ENCODE results near the gene RPL10.

Gene RPL10

DNA sequence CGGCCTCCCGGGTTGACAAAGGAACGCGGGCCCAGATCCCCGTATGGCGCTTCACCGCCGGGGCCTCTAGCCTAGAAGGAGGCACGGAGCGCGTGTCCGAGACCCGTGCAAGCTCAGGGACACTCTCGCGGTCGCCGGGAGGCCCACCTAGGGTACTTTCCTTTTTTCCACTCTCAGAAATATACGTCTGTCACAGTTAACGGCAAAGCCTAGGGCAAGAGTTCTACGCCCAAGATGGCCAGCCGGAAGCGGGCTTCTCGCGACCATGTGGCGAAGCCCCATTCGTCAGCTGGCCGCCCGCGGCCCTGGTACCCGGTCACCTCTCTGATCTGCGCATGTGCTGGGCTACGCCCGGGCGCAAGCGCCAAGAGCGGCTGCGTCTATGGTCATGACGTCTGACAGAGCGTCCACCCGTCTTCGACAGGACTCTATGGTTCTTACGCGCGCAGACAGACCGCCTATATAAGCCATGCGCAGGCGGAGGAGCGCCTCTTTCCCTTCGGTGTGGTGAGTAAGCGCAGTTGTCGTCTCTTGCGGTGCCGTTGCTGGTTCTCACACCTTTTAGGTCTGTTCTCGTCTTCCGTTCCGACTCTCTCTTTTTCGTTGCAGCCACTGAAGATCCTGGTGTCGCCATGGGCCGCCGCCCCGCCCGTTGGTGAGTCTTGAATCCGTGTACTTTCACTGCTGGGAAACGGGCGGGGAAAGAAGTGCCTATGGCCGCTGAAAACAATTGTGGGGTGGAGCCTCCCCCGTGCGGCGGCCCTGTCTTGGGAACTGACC lies at the start of gene RPL10:
TSS of gene RPL10 (plus strand) at position 490 of the 780 bp plus-strand sequence. CDS start at position 633, 143 bp downstream.
- peak; percentile 76 to 95 for DNase-seq

DNA sequence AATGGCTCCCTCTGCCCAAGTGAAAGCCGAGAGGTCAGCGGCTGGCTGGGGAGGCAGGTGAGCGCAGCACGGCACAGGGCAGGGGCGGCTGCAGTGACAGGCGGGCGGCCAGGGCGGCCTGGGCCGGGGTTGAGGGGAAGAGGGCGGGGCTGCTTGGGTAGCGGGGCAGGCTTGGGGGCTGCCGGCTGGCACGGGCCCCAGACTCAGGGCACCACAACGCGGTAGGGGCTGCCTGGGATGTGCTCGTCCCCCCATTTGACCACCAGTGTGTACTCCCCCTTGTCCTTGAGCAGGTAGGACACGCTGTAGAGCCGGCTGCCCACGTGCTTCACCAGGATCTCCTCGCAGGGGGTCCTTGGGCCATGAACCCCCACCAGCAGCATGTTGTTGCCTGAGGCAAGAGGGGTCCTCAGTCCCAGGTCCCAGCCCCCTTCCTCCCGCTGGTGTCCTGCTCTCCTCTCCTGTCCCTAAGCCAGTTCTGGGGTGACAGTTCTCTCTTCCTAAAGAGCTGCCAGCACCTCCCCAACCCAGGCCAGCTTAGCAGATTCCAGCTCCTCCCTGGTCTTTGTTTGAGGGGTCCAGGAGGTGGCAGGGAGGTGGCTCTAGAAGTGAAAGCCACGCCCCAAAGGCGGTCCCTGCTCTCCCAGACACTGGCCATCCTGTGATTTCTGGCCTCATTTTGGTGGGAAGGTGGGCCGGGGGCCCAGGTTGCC lies 49.4 kb upstream of the RPL10 start:
- DNase-seq, result no peak

DNA sequence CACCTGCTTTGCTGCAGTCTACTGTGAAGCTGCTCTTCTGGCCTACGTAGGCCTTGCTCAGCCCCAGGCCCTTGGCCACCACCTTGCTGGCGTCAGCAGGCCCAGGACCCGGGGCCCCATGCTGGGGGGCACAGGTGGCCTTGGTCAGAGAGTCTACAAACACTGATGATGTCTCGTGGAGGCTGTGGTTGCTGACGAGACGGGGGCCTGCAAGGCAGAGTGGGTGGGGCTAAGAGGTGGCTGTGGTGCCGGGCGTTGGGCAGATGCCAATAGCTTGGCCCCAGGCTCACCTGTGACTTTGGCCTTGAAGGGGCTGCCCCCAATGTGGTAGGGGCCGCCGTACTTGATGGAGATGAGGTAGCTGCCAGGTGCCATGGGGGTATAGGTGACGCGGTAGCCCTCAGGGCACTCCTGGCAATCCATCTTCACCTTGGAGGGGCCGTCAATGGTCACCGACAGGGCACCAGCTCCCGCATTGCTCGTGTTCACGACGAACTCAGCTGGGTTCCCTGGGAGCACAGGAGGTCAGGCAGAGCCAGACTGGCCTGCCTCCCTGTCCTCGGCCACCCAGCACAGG lies 48.7 kb upstream of the RPL10 start:
- DNase-seq, result no peak

DNA sequence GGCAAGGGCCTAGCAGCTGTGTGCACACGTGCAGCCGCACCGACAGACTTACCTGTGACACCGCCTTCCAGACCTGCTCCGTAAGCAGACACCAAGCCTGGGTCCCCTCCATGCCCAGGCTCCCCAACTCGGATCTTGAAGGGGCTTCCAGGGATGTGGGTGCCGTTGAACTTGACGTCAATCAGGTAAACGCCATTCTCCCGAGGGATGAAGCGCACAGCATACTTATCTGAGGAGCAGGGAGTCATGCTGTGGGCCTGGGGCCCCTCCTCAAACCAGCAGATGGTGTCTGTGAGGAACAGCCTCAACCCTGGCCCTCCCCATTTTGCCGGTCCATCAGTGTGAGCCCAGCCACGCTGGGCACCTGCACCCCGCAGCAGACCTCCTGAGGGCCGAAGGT lies 48.2 kb upstream of the RPL10 start:
- no peak for DNase-seq

DNA sequence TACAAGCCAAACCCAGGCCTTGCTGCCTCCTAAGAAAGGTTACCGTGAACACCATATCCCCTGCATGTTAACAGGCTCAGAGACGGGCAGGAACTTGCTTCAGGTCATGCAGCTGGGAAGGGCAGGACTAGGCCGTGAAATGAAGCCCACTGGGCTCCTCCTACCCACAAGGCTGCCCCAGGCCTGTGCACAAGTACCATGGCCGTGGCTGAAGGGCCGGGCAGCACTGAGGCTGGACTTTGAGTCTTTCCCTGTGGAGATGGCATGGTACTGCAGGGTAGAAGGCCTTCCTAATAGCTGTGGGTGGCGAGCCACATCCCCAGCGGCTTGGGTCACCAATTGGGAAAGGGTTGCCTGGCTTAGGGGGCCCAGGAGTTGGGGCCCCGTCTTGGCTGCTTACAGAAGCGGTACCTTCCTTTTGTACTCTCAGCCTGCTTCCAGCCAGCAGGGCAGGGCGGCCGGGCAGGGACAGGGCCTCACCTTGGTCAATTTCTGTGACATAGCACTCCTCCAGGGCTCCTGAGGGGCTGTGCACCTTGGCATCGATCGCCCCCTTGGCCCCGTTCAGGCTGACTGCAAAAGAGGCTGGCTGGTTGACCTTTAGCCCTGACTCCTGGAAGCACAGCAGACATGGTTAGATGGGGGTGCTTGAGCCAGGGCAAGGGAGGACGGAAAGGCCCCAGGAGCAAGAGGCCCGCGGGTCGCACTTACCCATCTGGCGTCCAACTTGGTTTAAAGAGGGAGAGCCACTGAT lies 47.6 kb upstream of the RPL10 start:
- DNase-seq, result no peak

DNA sequence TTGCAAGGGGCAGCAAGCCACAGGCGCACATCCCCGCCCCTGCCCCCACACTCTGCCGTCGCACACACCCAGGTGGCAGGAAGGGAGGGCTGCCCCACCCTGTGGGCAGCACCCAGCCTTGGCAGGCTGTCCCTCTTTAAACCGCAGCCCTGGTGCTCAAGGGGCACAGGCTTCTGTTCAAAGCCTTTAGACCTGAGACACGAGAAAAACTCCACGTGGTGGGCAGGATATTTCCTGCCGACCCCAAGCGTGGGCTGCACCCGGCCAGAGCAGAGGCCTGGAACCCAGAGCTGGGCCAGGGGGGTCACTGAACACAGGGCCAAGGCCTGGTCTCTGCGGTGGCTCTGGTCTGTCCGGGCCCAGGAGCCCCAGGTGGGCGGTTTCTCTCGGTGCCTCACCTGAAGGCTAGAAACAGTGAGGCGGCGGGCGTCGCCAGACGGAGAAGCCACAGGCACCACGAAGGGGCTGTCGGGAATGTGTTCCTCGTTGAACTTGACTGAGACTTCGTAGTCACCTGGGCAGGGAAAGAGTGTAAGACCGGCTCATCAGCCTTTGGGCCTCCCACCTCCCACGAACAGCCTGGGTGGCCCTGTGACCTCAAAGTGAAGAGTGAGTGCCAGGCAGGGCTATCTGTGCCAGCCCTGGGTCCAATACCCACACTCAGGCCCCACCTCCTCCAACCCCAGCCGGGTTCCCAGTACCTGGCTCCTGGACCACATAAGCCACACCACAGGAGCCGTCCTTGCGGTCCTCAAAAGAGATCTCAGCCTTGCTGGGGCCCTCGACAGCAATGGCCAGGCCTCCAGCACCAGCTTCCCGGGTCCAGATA lies 46.8 kb upstream of the RPL10 start:
- DNase-seq, result no peak

DNA sequence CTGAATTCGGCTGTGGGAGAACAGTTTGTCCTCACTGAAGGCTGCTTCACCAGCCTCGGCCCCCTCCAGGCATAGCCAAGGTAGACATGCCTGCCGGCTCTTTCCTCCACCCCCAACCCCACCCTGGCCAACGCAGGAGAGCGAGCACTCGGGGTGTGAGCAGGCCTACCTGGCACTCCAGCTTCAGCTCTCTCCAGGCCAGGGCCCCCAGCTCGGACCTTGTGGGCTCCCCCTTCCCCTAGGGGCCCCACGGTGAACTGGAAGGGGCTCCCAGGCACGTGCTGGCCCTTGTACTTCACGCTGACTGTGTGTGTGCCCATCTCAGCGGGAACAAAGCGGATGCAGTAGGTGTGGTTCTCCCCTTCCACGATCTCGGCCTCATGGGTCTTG lies 46.2 kb upstream of the RPL10 start:
- DNase-seq, result no peak

DNA sequence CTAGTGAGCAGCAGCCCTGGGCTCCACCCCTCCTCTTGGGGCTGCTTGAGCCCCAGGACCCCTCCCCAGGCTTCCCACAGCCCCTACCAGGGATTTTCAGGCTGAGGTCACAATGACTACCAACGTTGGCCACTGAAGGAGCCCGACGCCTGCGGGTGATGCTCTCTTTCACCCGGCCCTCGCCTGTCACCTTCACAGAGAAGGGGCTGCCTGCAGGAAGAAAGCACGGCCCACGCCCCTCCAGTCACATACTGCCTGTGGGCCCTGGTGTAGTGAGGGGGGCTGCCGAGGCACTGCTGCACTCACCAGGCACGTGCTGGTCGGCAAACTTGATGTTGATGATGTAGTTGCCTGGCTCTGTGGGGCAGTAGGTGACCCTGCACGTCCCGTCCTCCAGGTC lies 45.7 kb upstream of the RPL10 start:
- no peak for DNase-seq

DNA sequence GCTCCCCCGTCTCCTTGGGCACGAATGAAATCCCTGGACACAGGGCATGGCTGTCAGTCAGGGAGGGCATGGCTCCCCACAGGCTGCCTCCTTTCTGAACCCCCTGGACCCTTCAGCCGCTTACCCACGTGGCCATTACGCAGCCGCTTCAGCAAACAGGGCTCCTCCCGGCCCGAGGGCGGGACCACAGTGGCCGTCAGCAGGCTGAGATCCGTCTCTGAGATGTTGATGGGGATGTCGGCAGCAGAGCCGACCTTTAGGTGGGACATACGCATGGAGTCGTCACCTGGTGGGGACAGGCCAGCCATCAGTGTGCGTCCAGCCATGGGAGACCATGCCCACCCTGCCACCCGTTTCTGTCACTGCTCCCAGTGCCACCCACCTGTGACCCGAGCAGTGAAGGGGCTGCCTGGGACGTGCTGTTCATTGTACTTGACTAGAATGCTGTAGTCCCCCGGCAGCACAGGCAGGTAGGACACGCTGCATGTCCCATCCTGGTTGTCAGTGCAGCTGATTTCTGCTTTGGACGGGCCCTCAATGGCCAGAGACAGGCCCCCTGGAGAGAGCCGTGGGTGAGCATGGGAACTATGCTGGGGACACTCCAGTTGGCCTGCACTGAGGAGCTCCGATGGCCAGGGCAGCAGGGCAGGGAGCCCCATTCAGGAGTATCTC lies 44.9 kb upstream of the RPL10 start:
- no peak for DNase-seq

DNA sequence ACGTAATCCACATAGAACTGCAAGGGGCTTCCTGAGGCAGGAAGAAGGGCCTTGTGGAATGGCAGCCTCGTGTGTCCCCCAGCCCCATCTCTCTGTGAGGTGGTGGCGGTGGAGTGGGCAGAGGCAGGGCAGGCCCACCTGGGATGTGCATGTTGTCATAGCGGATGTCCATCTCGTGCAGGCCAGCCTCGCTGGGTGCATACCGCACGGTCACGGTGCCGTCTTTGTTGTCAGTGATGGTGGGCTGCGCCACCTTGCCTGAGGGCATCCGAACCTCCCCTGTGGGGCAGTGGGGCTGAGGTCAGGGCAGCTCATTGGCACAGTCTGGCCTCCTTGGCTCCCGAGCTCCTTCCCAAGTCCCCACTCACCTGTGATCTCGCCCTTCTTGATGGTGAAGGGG lies 44.2 kb upstream of the RPL10 start:
- DNase-seq, result no peak

DNA sequence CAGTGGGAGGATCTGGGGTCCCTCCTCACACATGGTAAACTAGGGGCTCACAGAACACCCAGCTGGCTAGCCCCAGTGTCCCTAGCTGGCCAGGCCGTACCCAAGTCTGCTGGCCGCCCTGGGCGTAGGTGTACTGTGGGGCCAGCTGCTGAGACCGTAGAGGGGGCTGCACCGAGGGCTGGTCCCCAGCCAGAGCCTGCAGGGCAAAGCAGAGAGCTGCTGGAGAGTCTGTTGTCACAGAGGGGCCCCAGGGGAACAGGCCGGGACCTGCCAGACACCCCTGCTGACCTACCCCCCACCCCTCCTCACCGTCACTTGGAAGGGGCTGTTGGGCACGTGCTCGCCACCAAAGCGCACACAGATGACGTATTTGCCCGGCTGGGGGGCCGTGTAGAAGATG lies 43.7 kb upstream of the RPL10 start:
- DNase-seq, result no peak

DNA sequence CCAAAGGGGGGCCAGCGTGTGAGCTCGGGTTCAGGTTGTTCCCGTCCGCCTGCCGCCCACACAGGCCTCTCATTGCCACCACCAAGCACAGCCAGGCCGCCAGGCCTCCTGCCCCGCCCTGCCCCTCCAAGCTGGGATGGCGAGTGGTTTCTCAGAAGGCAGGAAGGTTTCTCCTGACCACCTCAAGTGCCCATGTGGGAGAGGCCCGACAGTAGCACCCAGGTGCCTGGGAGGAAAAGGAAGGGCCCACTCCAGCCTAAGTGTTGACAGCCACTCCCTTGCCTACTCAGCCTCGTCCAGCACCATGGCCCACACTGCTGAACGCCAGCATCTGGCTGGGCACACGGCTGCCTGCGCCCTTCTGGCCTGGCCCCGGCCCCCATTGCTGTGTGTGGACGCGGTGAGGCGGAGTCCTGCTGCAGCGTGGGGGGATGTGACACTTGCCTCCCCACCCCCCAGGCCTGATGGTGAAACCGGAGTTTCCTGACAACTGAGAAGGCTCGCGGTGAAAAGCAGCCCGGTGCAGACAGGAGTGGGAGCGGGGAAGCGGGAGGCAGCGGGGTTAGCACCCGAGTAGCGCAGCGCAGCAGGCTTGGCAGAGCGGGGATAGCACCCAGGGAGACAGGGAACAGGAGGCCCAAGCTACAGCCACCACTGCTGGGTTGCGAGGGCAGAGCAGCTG lies 42.9 kb upstream of the RPL10 start:
- DNase-seq, result no peak

DNA sequence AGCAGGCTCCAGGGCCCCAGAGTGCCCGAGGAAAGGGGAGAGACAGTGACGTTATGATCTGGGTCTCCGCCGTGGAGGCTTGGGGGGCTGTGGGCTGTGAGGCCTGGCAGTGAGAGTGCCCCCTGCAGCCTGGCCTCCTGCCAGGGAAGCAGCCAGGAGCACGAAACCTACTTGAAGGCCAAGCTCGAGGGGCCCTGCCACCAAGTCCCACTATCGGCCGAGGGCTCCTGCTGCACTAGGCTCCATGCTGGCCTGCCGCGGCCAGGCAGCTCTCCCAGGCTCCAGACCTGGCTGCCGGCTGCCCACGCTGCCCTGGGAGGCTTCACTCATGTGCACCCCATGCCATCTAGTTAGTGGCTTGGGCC lies 42.4 kb upstream of the RPL10 start:
- no peak for DNase-seq

DNA sequence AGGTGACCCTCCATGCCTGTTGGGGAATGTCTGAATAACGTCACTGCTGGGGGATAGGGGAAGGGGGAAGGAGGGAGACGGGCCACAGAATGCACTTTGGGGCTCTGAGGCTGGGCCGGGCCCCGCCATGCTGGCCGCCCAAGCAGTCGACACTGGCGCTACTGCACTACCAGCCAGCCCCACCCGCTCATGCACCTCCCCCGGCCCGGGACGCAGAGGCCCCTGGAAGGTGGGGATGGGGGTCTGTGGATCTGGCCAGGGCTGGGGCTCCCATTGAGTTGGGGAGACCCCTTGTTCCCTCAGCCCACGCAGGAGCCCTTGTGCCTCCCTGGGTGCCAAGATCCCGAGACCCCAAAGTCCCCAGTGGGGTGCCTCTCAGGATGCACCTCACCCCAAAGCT lies 41.6 kb upstream of the RPL10 start:
- DNase-seq, result no peak

DNA sequence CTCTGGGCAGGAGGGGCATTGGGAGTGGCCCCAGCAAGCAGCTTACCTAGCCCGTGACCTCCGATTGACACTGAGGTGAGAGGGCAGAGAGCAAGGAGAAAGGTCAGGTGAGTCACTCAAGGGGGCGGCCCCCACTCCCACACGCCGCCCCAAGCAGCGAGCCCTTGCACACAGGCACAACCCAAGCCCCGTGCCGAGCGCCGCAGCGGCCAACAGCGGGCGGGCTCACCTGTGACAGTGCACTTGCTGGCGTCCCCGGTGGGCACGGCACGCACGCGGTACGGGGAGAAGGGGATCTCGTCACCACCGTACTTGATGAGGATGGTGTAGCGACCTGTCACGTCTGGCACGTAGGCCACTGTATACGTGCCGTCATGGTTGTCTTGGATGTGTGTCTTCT lies 41.0 kb upstream of the RPL10 start:
- no peak for DNase-seq

DNA sequence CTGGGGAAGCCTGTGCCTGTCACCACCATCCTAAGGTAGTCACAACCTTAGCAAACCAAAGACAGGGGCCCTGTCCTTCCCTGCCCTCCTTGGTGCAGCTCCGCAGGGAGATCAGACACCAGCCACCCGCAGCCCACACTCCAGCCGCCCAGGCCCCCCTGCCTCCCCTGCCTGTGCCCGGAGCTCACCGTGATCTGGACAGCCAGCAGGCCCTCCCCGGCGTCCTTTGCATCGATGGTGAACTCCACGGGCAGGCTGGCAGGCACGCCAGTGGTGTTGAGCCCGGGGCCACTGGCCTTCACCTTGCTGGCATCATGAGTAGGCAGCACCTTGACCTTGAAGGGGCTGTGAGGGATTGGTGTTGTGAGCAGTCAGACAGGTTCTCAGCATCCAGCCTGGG lies 40.2 kb upstream of the RPL10 start:
- DNase-seq, result no peak

DNA sequence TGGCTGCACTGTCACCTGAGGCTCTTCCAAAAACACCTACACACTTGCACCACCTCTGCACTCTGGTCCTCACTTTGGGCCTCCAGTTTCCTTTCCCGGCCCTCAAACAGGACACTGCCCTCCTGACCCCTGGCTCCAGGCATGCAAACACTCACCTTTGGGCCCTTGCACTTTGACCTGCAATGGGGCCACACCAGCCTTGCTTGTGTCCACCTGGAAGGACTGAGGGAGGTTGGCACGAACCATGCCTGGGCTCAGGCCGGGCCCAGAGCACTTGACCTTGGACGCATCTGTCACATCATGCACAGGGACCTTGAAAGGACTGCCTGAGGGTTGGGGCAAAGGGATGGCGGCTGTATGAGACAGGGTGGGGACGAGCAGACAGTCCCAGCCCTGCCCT lies 39.3 kb upstream of the RPL10 start:
- no peak for DNase-seq

DNA sequence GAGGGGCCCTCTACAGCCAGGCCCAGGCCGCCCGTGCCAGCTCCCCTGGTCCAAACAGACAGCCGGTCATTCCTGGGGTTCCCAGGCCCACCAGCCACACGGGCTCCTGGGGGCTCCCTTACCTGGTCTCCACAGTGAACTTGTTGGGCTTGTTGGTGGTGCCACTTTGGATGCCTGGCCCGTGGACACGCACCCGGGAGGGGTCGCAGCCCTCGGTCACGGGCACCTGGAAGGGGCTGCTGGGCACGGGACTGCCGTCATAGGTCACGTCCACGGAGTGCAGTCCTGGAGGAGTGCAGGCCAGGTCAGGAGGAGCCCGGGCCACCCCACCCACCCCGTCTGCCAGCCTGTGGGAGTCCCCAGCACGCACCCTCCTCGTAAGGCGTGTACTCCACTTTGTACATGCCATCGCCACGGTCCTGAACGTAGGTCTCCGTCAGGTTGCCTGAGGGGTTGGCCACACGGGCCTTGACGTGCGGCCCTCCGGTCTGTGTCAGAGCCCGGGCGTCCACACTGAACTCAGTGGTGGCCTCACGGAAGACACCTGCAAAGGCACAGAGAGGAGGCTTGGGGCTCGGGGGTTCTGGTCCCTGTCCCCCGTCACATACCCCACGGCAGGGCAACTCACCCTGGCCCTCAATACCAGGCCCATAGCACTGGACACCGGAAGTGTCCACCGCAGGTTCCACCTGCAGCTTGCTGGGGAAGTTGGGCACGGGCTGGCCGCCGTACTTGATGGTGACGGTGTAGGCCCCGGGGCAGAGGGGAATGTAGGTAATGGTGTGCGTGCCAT lies 38.6 kb upstream of the RPL10 start:
- DNase-seq, result no peak

DNA sequence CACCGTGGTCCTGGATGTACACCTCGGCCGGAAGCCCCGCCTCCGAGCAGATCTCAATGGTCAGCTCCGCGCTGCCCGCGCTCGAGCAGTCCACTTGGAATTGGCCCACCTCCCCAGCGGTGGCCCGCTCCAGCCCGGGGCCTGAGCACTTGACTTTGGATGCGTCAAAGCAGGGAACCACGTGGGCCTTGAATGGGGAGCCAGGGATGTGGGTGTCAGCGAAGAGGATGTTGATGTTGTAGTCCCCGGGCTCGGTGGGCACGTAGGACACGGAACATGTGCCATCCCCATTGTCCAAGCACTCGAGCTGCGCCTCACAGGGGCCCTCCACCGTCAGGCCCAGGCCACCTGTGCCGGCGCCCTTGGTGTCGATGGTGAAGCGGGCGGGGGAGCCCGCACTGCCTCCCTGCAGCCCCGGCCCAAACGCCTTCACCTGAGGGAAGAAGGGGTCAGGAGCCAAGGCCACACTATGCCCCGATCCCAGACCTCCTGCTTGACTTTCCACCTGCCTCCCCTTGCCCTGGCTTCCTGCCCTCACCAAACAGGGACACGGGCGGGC lies 37.9 kb upstream of the RPL10 start:
- no peak for DNase-seq

DNA sequence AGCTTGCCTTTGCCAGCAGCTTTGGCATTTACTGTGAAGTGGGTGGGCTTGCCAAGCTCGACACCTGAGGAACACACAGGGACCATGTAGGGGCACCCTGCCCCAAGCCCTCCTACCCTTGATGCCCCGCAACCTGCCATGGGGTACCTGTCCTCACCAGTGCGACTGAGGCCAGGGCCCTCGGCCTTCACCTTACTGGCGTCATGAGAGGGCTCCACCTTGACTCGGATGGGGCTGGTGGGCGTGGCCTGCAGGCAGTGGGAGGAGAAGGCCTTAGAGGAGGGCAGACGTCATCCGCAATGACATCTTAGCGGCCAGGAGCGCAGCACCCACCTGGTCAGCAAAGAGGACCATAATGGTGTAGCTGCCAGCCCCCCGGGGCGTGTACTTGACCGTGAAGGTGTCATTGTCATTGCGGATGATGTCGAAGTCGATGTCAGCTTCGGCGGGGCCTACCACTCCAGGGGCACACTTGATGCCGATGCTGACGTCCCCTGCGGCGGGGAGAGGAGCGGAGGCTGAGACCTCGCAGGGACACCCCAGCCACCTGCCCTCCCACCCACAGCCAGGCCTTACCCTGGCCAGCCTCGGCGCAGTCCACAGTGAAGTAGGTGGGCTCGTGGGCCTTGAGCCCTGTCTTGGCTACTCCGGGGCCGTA lies 36.0 kb upstream of the RPL10 start:
- DNase-seq, result no peak
